Panc1 (cell line): Measurements from ENCODE around the gene BSND. TPM values are rescaled to one million over a fixed set of nuclear protein-coding genes. Genes with fewer than 3 reads are reported as not detected.
A peak's percentile ranks its signal among the peaks of the same experiment; 100 is the strongest.

Experiments used
- ATAC-seq: fragments of 200-7000 bp; cut with Tn5 transposase; 2 replicates; pipeline ENCODE4 v1.9.1; 2020; ENCODE audit warnings: mild to moderate bottlenecking, moderate library complexity
- BruUV-seq: library from RNA; stranded (reverse); fragments of 400-500 nt; replicated peaks from 2 replicates; lab custom pipeline; 2021; lab: Mats Ljungman, UMichigan
- CTCF ChIA-PET: fragments of 300-600 bp; sonication (Branson Sonifier 250); formaldehyde crosslinking; loops from one replicate; lab custom pipeline; 2022; ENCODE audit warnings: antibody characterized with exemption; lab: Charles Lee
- POLR2A ChIA-PET: fragments of 300-600 bp; sonication (Branson Sonifier 250); formaldehyde crosslinking; loops from one replicate; lab custom pipeline; 2022; ENCODE audit warnings: antibody characterized with exemption; lab: Charles Lee
- DNase-seq: peaks from one replicate; pipeline ENCODE4 v3.0.0-alpha.2; 2010; ENCODE audit warnings: low read depth, low spot score
- H3K27ac ChIP-seq: 2 replicates; pipeline ENCODE4 v1.5.1; 2011; ENCODE audit warnings: mild to moderate bottlenecking, low read length, inconsistent platforms
- H3K27me3 ChIP-seq: fragments of 200-500 bp; sonication (Bioruptor generic); 2 replicates; pipeline ENCODE4 v1.6.0; 2014; ENCODE audit warnings: low read length, inconsistent platforms; ENCODE audit not compliant: control insufficient read depth, insufficient read depth
- H3K36me3 ChIP-seq: fragments of 200-500 bp; sonication (Bioruptor generic); 2 replicates; pipeline ENCODE4 v1.5.1; 2014; ENCODE audit warnings: inconsistent platforms, mild to moderate bottlenecking, low read length, moderate library complexity; ENCODE audit not compliant: control insufficient read depth, insufficient read depth
- H3K4me1 ChIP-seq: 2 replicates; pipeline ENCODE4 v1.5.1; 2011; ENCODE audit warnings: inconsistent platforms, mild to moderate bottlenecking, low read length, moderate library complexity; ENCODE audit not compliant: control insufficient read depth, insufficient read depth
- H3K4me3 ChIP-seq, 2 experiments: 2 replicates each; pipeline ENCODE4 v1.5.1; 2011 to 2012; ENCODE audit warnings: low read depth in 2 of 2, low read length in 2 of 2, mild to moderate bottlenecking in 2 of 2, inconsistent platforms in 1 of 2, moderate library complexity in 1 of 2
- H3K9me3 ChIP-seq: fragments of 200-500 bp; sonication (Bioruptor generic); 2 replicates; pipeline ENCODE4 v1.5.1; 2014; ENCODE audit warnings: low read depth, mild to moderate bottlenecking, inconsistent platforms, low read length, moderate library complexity; ENCODE audit not compliant: control insufficient read depth, insufficient read depth
- CTCF ChIP-seq: fragments of 450-650 bp; IDR thresholded peaks from 2 replicates; pipeline ENCODE4 v1.5.1; 2017; ENCODE audit warnings: mild to moderate bottlenecking
- POLR2AphosphoS5 ChIP-seq: IDR thresholded peaks from 2 replicates; pipeline ENCODE4 v1.6.1; 2012; ENCODE audit warnings: mild to moderate bottlenecking, low read depth, low read length, moderate library complexity
- REST ChIP-seq, 2 experiments: IDR thresholded peaks; 2 replicates each; pipeline ENCODE4 v1.6.1; 2011 to 2012; ENCODE audit warnings: low read depth in 2 of 2, control low read depth in 1 of 2, low read length in 1 of 2, mild to moderate bottlenecking in 1 of 2, moderate library complexity in 1 of 2; ENCODE audit not compliant: insufficient read depth in 1 of 2
- SIN3A ChIP-seq: IDR thresholded peaks from 2 replicates; pipeline ENCODE4 v1.6.1; 2012; ENCODE audit warnings: low read depth, mild to moderate bottlenecking, low read length, moderate library complexity, borderline replicate concordance; ENCODE audit not compliant: insufficient read depth
- TCF7L2 ChIP-seq: IDR thresholded peaks from 2 replicates; pipeline ENCODE4 v1.6.1; 2011; ENCODE audit warnings: mild to moderate bottlenecking, low read depth, low read length, inconsistent platforms
- in situ Hi-C: cut with HindIII; loops from 2 replicates; pipeline ENCODE4 v1.10.0; 2016; ENCODE audit warnings: low sequenced_read_pairs, low pct_unique_long_range_greater_than_20kb
- intact Hi-C: fragments of 100-400 bp; cut with micrococcal nuclease; formaldehyde crosslinking; loops from one replicate; pipeline ENCODE4 v1.10.0; 2022; ENCODE audit not compliant: unreplicated experiment
- total RNA-seq: library from RNA; stranded (reverse); gene quantifications from one replicate; pipeline ENCODE4 v1.2.1, GENCODE V29; 2021; ENCODE audit not compliant: unreplicated experiment

Gene BSND
- total RNA-seq, 1 experiment from 2014 or later = not detected

- ATAC-seq = no peak
- no peak for TF ChIP-seq POLR2AphosphoS5
- TF ChIP-seq REST (IDR thresholded peaks at IDR 0.05; ENCODE audit: insufficient read depth in 1 of 2, low read depth in 2 of 2, low read length in 1 of 2) = no peak
- no peak for TF ChIP-seq SIN3A
- TF ChIP-seq CTCF = no peak
- TF ChIP-seq TCF7L2 = no peak
- CTCF ChIA-PET = no interaction called here
- in situ Hi-C loops (no loop called here), intact Hi-C loops (no loop called here)
- Histone ChIP-seq H3K4me3 (peak overlapping the region; percentile 33), H3K27ac (no peak overlapping the region), H3K27me3 (peaks cover 5% of the 10 kb centered on the region; the same call in 1 of the 2 replicates), H3K36me3 (no peaks in the 10 kb centered on the region), H3K9me3 (no peaks in the 10 kb centered on the region), H3K4me1 (no peaks in the 10 kb centered on the region; the same call in 1 of the 2 replicates)
- no peak for DNase-seq
- BruUV-seq = no TSS peak
- POLR2A ChIA-PET = no interaction called here
These were observed 18.6 kb upstream of the BSND start for GRCh38 chr1:54980046-54980527.

- TF ChIP-seq REST (IDR thresholded peaks at IDR 0.05; ENCODE audit: insufficient read depth in 1 of 2, low read depth in 2 of 2, low read length in 1 of 2) (no peak), CTCF (no peak), TCF7L2 (no peak), SIN3A (no peak), POLR2AphosphoS5 (no peak)
- no TSS peak for BruUV-seq
- ATAC-seq (peak; percentile 68), DNase-seq (no peak)
- CTCF ChIA-PET = no interaction called here
- Histone ChIP-seq H3K4me3 (peak within 1 kb of the TSS; percentile 33), H3K36me3 (no peaks in the 10 kb centered on the region), H3K4me1 (no peaks in the 10 kb centered on the region; the same call in 1 of the 2 replicates), H3K27me3 (peaks cover 5% of the 10 kb centered on the region; the same call in 1 of the 2 replicates), H3K9me3 (no peaks in the 10 kb centered on the region), H3K27ac (no peak within 1 kb of the TSS)
- intact Hi-C loops (no loop called here), in situ Hi-C loops (no loop called here)
- POLR2A ChIA-PET = no interaction called here
These were observed 18.0 kb upstream of the BSND start, which contains the start of gene TMEM61 for GRCh38 chr1:54980528-54981241. Gene TMEM61 (plus strand): TSS chr1:54980628. CDS start chr1:54981066, 438 bp downstream.
